HL-60 (cell line): ENCODE results near the gene COQ8B.

ENCODE experiments used
- DNase-seq, 2 experiments: peaks; one replicate each; pipeline ENCODE4 v3.0.0-alpha.2; 2010 to 2020; ENCODE audit warnings: low read depth in 1 of 2, low spot score in 1 of 2
- H3K27ac ChIP-seq: fragments of 250-450 bp; sonication (Bioruptor Pico); replicated peaks from 2 replicates; pipeline ENCODE4 v1.5.1; 2020; ENCODE audit warnings: mild to moderate bottlenecking, moderate library complexity
- H3K27me3 ChIP-seq: fragments of 250-450 bp; sonication (Bioruptor Pico); 2 replicates; pipeline ENCODE4 v1.5.1; 2021; ENCODE audit warnings: mild to moderate bottlenecking, moderate library complexity; ENCODE audit not compliant: insufficient read depth, poor library complexity, severe bottlenecking
- H3K4me3 ChIP-seq: replicated peaks from 2 replicates; pipeline ENCODE4 v1.5.1; 2011; ENCODE audit warnings: mild to moderate bottlenecking, control low read depth, low read length; ENCODE audit not compliant: insufficient read depth
- GABPA ChIP-seq: IDR thresholded peaks from 2 replicates; pipeline ENCODE4 v1.6.1; 2012; ENCODE audit warnings: low read depth
- POLR2AphosphoS5 ChIP-seq: IDR thresholded peaks from 2 replicates; pipeline ENCODE4 v1.6.1; 2012; ENCODE audit warnings: low read depth
- SPI1 ChIP-seq: IDR thresholded peaks from 2 replicates; pipeline ENCODE4 v1.6.1; 2012; ENCODE audit warnings: low read depth, mild to moderate bottlenecking, borderline replicate concordance
- TF ChIP-seq, protein P1 (sequence below): IDR thresholded peaks from one replicate; pipeline ENCODE4 v1.5.1; 2011; ENCODE audit warnings: low read length, control low read depth, inconsistent platforms; ENCODE audit not compliant: insufficient read depth
- TF ChIP-seq, protein P2 (sequence below): IDR thresholded peaks from 2 replicates; pipeline ENCODE4 v1.6.1; 2012; ENCODE audit warnings: low read depth; ENCODE audit not compliant: insufficient replicate concordance

Gene COQ8B

DNA sequence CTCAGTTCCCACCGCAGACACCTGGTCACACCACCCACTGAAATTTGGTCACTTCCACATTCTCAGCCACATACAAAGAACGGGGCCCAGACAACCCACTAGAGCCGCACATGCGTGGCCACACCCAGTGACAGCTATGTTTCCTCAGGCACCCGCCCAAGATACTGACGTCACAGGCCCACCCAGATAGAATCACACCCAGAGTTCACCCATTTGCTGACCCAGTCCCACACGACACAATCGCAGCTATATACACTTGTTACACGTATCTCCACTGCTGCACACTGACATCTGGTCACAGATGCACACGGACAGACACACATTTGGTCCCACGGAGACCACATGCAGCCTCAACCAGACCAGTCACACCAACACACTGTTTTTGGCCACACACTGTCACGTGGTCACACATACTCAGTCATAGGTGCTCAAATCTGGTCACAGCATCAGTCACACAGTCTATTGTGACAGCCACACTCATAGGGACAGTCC, 29.1 kb downstream of the COQ8B start:
- DNase-seq, result no peak
- H3K27ac ChIP-seq, result no peak overlapping the region
- H3K4me3 ChIP-seq, result no peak overlapping the region
- TF ChIP-seq, protein P1, sequence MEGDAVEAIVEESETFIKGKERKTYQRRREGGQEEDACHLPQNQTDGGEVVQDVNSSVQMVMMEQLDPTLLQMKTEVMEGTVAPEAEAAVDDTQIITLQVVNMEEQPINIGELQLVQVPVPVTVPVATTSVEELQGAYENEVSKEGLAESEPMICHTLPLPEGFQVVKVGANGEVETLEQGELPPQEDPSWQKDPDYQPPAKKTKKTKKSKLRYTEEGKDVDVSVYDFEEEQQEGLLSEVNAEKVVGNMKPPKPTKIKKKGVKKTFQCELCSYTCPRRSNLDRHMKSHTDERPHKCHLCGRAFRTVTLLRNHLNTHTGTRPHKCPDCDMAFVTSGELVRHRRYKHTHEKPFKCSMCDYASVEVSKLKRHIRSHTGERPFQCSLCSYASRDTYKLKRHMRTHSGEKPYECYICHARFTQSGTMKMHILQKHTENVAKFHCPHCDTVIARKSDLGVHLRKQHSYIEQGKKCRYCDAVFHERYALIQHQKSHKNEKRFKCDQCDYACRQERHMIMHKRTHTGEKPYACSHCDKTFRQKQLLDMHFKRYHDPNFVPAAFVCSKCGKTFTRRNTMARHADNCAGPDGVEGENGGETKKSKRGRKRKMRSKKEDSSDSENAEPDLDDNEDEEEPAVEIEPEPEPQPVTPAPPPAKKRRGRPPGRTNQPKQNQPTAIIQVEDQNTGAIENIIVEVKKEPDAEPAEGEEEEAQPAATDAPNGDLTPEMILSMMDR, result no peak
- no peak for TF ChIP-seq POLR2AphosphoS5
- TF ChIP-seq, protein P2, sequence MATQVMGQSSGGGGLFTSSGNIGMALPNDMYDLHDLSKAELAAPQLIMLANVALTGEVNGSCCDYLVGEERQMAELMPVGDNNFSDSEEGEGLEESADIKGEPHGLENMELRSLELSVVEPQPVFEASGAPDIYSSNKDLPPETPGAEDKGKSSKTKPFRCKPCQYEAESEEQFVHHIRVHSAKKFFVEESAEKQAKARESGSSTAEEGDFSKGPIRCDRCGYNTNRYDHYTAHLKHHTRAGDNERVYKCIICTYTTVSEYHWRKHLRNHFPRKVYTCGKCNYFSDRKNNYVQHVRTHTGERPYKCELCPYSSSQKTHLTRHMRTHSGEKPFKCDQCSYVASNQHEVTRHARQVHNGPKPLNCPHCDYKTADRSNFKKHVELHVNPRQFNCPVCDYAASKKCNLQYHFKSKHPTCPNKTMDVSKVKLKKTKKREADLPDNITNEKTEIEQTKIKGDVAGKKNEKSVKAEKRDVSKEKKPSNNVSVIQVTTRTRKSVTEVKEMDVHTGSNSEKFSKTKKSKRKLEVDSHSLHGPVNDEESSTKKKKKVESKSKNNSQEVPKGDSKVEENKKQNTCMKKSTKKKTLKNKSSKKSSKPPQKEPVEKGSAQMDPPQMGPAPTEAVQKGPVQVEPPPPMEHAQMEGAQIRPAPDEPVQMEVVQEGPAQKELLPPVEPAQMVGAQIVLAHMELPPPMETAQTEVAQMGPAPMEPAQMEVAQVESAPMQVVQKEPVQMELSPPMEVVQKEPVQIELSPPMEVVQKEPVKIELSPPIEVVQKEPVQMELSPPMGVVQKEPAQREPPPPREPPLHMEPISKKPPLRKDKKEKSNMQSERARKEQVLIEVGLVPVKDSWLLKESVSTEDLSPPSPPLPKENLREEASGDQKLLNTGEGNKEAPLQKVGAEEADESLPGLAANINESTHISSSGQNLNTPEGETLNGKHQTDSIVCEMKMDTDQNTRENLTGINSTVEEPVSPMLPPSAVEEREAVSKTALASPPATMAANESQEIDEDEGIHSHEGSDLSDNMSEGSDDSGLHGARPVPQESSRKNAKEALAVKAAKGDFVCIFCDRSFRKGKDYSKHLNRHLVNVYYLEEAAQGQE, result no peak
- TF ChIP-seq GABPA, result no peak
- TF ChIP-seq SPI1, result no peak
- no peaks in the 10 kb centered on the region for H3K27me3 ChIP-seq

DNA sequence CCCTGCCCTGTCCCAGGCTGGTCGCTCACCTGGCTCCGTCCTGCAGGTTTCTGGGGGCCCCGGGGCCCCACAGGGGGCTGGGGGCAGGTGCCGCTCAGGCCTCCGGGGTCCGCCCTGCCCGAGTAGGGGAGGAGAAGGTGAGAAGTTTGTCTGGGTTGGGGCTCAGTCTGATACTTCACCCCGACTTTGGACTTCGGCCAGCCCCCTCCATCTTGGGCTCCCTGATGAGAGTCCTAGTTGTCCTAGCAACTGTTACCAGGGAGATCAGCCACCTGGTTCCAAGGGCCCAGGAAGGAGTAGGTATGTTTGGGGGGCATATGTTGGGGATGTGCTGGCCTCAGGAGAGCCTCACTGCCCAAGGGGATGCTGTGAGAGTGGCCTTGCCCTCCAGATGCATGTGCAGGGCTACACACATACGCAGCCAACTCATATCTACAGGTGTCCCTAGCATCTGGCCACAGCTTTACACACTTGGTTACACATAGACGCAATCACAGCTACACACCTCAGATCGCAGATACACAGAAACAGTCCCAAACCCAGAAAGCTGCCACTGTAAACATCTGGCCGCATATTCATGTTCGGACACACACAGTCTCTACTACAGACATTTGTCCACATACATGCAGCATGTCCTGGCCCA, 29.7 kb downstream of the COQ8B start:
- no peak overlapping the region for H3K27ac ChIP-seq
- no peak overlapping the region for H3K4me3 ChIP-seq
- TF ChIP-seq GABPA, result no peak
- TF ChIP-seq, protein P1, result no peak
- TF ChIP-seq POLR2AphosphoS5, result no peak
- TF ChIP-seq, protein P2, result no peak
- no peak for TF ChIP-seq SPI1
- no peaks in the 10 kb centered on the region for H3K27me3 ChIP-seq
- no peak for DNase-seq

DNA sequence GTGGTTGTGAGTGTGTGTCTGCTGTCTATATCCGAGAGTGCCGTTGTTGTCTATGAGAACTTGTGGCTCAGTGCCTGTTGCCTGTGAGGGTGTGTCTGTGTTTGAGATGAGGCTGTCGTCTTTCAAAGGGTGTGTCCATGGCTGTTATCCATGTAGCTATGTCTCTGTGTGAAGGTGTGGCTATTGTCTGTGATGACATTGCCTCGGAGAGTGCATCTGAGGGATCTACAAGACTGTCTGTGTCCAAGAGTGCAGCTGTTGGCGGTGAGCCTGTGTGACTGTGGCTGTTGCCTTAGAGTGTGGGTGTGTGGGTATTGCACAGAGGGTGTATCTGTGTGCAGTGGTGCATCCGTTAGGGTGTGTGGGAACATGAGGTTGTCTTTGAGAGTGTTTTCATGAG, 31.1 kb downstream of the COQ8B start:
- Histone ChIP-seq H3K27me3 (no peaks in the 10 kb centered on the region), H3K27ac (no peak overlapping the region), H3K4me3 (no peak overlapping the region)
- DNase-seq, result no peak
- TF ChIP-seq GABPA (no peak), SPI1 (no peak), POLR2AphosphoS5 (no peak)
- TF ChIP-seq, protein P2, result no peak
- TF ChIP-seq, protein P1, result no peak
